Measurements from ENCODE around the gene CELSR3.
A peak's percentile ranks its signal among the peaks of the same experiment; 100 is the strongest.

Gene CELSR3

GRCh38 chr3:48656841-48657281, 5.8 kb downstream of the CELSR3 start:
- DNase-seq = no peak

- DNase-seq = peak; percentile 92
Measured at GRCh38 chr3:48656061-48656840, 6.4 kb downstream of the CELSR3 start.

DNA sequence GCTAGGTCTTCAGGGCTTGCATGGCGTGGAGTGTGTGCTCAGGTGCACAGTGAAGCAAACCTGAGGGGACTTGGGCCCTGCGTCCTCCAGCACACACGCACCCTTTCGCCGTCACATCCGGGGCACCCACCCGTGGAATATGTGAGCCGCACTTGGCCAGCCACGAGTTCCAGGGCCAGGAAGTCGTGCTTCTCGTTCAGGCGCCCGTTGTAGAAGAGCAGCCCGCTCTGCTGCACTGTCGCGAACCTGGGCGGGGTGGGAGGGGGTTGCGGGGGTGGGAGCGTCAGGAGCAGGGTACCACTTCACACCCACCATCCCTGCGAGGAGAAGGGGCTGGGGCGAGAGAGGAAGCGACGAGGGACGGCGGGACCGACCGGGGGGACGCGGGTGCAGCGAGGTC, 7.1 kb downstream of the CELSR3 start:
- DNase-seq = peak; percentile 39

GRCh38 chr3:48655063-48655462, 7.6 kb downstream of the CELSR3 start:
- DNase-seq = no peak

DNA sequence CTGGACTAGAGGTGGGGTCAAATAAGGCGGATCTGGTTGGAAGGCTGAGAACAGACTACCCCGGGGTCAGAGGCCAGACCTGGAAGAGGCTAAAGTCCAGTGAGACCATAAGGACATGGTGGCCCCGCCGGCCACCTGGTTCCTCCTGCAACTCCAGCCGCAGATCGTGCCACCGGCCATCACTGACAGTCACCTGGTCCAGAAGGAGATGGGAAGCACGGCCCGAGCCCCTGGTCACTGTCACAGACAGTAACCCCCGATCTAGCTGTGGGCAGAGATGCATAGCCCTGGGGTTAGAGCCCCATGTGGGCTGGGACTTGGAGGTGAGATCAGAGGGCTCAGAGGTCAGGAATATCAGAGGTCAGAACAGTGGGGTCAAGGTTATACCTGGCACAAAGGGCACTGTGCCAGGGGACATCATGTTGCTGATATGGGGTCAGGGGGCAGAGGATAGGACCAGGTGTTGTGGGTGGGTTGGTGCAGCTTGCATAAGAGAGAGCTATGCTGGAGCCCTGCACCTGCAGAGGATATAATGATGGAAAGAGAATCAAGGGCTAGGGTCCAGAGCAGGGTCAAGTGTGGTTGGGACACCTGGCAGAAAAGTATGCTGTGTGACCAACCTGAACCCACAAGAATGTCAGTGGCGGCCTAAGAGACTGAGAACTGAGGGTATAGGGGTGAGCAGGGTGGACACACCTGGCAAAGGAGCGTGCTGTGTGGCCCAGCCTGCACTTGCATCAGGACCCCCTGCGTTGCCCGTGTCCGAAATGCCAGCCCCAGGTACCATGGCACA, 9.6 kb downstream of the CELSR3 start:
- no peak for DNase-seq

GRCh38 chr3:48651771-48652170, 10.9 kb downstream of the CELSR3 start:
- DNase-seq = no peak

DNA sequence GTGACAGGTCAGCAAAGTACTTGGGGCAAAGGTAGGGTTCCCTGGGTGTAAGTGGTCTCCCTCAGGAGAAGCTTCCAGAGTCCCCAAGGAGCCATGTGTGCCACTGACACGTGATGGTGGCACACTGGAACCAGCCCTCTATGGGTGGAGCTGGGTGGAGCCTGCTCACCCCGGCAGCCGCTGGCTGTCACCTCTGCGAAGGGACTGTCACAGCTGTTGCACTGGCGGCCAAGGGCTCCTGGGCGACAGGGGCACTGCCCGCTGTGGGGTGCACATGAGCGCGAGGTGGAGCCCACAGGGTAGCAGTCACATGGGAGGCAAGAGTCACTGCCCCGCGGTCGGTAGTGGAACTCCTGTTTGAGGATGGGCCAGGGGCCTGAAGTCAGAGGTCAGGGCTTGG, 12.0 kb downstream of the CELSR3 start:
- peak; percentile 36 for DNase-seq

GRCh38 chr3:48648188-48648850, 14.4 kb downstream of the CELSR3 start:
- no peak for DNase-seq

DNA sequence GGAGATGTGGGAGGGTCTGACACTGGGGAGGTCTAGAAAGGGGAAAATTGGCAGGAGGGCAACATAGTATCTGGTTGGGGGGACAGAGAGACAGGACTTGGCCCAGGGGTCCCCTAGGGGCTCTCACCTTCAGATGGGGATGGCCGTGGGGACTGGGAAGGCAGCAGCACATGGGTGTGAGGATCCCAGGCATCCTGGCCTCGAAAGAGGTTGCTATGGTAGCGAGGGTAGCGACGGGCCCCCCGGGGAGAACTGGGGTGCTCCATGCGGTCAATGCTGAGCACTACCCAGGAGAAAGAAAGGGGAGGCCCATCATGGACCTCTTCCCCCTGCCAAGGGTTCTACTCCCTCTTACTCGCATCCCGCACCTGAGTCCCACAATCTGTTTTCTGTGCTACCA, 15.0 kb downstream of the CELSR3 start:
- DNase-seq = no peak

GRCh38 chr3:48644898-48645760, 17.6 kb downstream of the CELSR3 start:
- no peak for DNase-seq

- no peak for DNase-seq
Measured at GRCh38 chr3:48642605-48643004, 20.1 kb downstream of the CELSR3 start.

- no peak for DNase-seq
Measured at GRCh38 chr3:48641396-48641795, 21.3 kb downstream of the CELSR3 start.

DNA sequence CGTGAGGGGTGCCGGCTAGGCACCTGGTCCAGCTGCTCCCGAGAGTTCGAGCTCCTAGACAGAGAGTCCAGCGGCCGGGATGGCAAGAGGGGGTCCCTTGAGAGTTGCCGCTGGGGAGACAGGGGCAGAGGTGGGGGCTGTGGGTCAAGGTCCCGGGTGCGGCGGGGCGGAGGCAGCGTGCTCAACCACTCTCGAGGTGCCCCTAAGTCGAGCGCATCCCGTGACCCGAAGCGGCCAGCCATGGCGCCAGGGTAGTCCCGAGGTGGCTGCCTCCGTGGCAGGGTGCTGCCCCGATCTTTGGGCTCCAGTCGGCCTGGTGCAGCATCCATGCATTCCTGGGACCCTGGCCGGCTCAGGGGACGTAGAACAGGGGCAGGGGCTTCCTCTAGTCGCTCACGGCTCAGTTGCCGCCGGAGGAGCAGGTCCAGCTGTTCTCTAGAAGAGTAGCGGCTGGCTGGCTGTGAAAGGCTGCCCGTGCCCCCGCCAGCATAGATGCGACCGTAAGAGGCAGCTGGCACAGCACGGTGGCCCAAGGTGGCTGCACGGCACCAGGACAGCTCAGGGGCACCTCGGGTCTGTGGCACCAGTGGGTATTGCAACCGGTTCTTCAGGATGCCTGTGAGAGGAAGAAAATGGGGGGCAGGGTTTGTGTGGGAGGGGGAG, 22.6 kb downstream of the CELSR3 start:
- DNase-seq = no peak

DNA sequence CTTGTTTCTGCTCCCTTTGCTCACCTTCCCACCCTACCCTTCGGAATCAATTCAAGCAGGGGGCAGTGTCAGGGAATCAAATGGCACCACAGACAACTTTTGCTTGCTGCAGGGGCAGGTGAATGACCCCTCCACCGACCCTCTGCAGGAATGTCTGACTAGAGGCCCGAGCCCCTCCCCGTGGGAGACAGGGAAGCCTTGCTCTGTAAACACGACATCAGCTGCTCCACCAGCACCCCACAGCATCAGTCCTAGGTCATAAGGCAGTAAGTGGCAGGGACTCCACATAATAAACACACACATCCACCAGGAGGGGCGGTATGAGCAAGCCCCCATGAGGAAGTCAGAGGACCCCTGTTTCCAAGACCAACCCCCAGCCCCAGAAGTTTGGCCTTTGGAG, 25.4 kb downstream of the CELSR3 start:
- DNase-seq = no peak

DNA sequence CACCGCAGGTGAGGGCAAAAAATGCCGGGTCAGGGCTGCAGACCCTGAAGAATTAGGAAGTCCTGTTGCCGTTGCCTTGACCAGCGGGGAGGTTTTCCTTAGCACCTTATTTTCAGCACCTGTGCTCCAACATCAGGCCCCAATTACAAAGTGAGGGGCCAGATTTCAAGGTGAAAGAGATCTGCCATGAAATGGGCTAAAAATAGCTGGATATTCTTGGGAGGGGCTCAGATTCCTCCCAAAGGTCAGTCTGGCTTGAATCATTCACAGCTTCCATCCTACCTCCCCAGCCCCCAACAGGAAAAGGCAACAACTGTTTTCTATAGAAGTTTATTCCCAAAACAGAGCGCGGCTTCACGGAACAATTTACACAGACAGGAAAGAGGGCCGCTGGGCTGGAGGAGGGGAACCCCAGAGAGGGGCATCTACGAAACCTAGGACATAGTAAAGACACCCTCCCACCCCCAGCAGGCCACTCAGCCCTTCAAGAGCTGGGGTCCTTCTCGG, 26.5 kb downstream of the CELSR3 start:
- no peak for DNase-seq

DNA sequence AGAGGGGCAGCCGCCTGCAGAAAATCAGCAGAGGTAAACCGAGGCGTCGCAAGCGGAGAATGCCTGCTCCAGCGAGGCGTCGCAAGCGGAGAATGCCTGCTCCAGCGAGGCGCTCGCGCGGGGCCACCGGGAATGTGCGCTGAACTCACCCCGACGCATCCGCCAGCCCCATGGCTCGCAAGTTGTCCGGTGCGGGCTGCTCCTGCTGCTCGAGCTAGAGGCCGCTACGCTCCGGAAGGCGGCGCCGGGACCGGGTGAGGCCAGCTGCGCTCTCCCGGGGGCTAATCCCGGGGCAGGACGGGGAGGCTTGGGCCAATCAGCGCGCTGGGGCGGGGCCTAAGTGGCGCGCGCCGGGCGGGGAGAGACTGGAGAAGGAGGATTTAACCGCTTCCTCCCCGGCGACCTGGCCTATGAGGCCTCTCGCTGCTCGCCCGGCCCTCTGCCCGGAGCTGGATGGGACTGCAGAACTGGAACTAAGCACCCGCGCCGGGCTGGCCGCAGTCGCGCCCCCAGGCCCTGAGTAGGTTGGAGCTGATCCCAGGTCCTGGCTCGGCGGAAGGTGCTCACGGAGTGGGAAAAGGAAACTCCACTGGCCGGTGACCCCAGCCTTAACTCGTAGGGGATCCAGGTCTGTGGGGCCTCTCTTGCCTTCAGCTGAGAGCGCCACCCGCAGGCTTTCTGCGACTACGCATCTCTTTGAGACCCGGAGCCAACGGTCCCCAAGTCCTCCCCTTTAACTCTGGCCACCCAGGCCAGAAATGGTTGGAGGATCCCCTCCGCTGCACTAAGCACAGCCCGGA, 27.3 kb downstream of the CELSR3 start, which contains the start of gene SLC26A6:
Gene SLC26A6 (minus strand): TSS at position 240 of the 800 bp plus-strand sequence. CDS start 68 bp downstream, at position 172.
- peak; percentile 97 for DNase-seq

GRCh38 chr3:48634661-48635221, 27.9 kb downstream of the CELSR3 start:
- DNase-seq = peak; percentile 81

- DNase-seq = no peak
Measured at GRCh38 chr3:48633743-48634142, 28.9 kb downstream of the CELSR3 start.

- no peak for DNase-seq
Measured at GRCh38 chr3:48633256-48633655, 29.4 kb downstream of the CELSR3 start.
